ENCODE measurements around the gene TACC3. TPM values are rescaled to one million over a fixed set of nuclear protein-coding genes. Genes with fewer than 3 reads are reported as not detected.
A peak's percentile ranks its signal among the peaks of the same experiment; 100 is the strongest.

The TACC3 gene
- total and polyA plus RNA-seq, 3 experiments from 2014 or later, result 45.5 to 129 (median 124) TPM

- no peak overlapping the region for H3K4me3 ChIP-seq (ENCODE audit: low read length)
- H3K27me3 ChIP-seq (ENCODE audit: insufficient read depth, low read length, poor library complexity, severe bottlenecking), result no peaks in the 10 kb centered on the region
- no peaks in the 10 kb centered on the region for H3K9me3 ChIP-seq (ENCODE audit: low read length)
- Mint-ChIP-seq H3K36me3 (no peaks in the 10 kb centered on the region), H3K27me3 (peaks cover 0 to 14% of the 10 kb centered on the region in 2 donors), H3K4me3 (peak overlapping the region in 1 of 7 donors; percentile 44), H3K9me3 (no peaks in the 10 kb centered on the region), H3K4me1 (peaks cover 0 to 10% (median 2%) of the 10 kb centered on the region in 3 donors), H3K27ac (no peak overlapping the region)
- ChIA-PET CTCF (no interaction called here), POLR2A (no interaction called here)
- H3K27ac ChIP-seq (ENCODE audit: low read depth, low read length), result no peak overlapping the region
- DNase-seq, result no peak
- no peaks in the 10 kb centered on the region for H3K4me1 ChIP-seq (ENCODE audit: insufficient read depth, low read length)
- no peaks in the 10 kb centered on the region for H3K36me3 ChIP-seq (ENCODE audit: insufficient read depth, low read length)
These were observed 50.4 kb downstream of the TACC3 start for GRCh38 chr4:1771555-1772305.

- H3K36me3 ChIP-seq (ENCODE audit: insufficient read depth, low read length), result no peaks in the 10 kb centered on the region
- H3K9me3 Mint-ChIP-seq, result no peaks in the 10 kb centered on the region
- DNase-seq, result no peak
- H3K4me1 ChIP-seq (ENCODE audit: insufficient read depth, low read length), result no peaks in the 10 kb centered on the region
- H3K4me3 ChIP-seq (ENCODE audit: low read length), result no peak overlapping the region
- CTCF ChIA-PET, result no interaction called here
- no peak overlapping the region for H3K27ac Mint-ChIP-seq
- H3K4me1 Mint-ChIP-seq, result peaks cover 0 to 8% (median 2%) of the 10 kb centered on the region in 3 donors
- no peaks in the 10 kb centered on the region for H3K9me3 ChIP-seq (ENCODE audit: low read length)
- H3K27me3 Mint-ChIP-seq, result peaks cover 0 to 12% of the 10 kb centered on the region in 2 donors
- H3K27me3 ChIP-seq (ENCODE audit: insufficient read depth, low read length, poor library complexity, severe bottlenecking), result no peaks in the 10 kb centered on the region
- no peaks in the 10 kb centered on the region for H3K36me3 Mint-ChIP-seq
- POLR2A ChIA-PET, result no interaction called here
- no peak overlapping the region for H3K4me3 Mint-ChIP-seq
- H3K27ac ChIP-seq (ENCODE audit: low read depth, low read length), result no peak overlapping the region
These were observed 51.7 kb downstream of the TACC3 start for GRCh38 chr4:1772853-1773538.

- H3K27me3 Mint-ChIP-seq, result peaks cover under 1 to 5% of the 10 kb centered on the region in 2 donors
- no peak overlapping the region for H3K27ac ChIP-seq (ENCODE audit: low read depth, low read length)
- H3K4me3 Mint-ChIP-seq, result no peak overlapping the region
- ChIA-PET CTCF (no interaction called here), POLR2A (no interaction called here)
- no peak overlapping the region for H3K27ac Mint-ChIP-seq
- H3K4me1 ChIP-seq (ENCODE audit: insufficient read depth, low read length), result no peaks in the 10 kb centered on the region
- peaks cover 0 to 3% (median 0%) of the 10 kb centered on the region in 3 donors for H3K4me1 Mint-ChIP-seq
- no peaks in the 10 kb centered on the region for H3K9me3 ChIP-seq (ENCODE audit: low read length)
- no peaks in the 10 kb centered on the region for H3K36me3 Mint-ChIP-seq
- H3K27me3 ChIP-seq (ENCODE audit: insufficient read depth, low read length, poor library complexity, severe bottlenecking), result no peaks in the 10 kb centered on the region
- no peak overlapping the region for H3K4me3 ChIP-seq (ENCODE audit: low read length)
- no peak for DNase-seq
- no peaks in the 10 kb centered on the region for H3K36me3 ChIP-seq (ENCODE audit: insufficient read depth, low read length)
- no peaks in the 10 kb centered on the region for H3K9me3 Mint-ChIP-seq
These were observed 52.4 kb downstream of the TACC3 start for GRCh38 chr4:1773754-1774153.

GRCh38 chr4:1775731-1776500 is 54.6 kb downstream of the TACC3 start:
- H3K4me3 Mint-ChIP-seq, result no peak overlapping the region
- DNase-seq, result no peak
- CTCF ChIA-PET, result no interaction called here
- POLR2A ChIA-PET, result no interaction called here
- no peak overlapping the region for H3K27ac Mint-ChIP-seq
- H3K36me3 Mint-ChIP-seq, result no peaks in the 10 kb centered on the region
- no peaks in the 10 kb centered on the region for H3K9me3 Mint-ChIP-seq
- Histone ChIP-seq H3K4me1 (ENCODE audit: insufficient read depth, low read length) (no peaks in the 10 kb centered on the region), H3K36me3 (ENCODE audit: insufficient read depth, low read length) (no peaks in the 10 kb centered on the region), H3K27me3 (ENCODE audit: insufficient read depth, low read length, poor library complexity, severe bottlenecking) (no peaks in the 10 kb centered on the region), H3K9me3 (ENCODE audit: low read length) (no peaks in the 10 kb centered on the region), H3K4me3 (ENCODE audit: low read length) (no peak overlapping the region), H3K27ac (ENCODE audit: low read depth, low read length) (no peak overlapping the region)
- peaks cover 0 to 3% (median 0%) of the 10 kb centered on the region in 3 donors for H3K4me1 Mint-ChIP-seq
- peaks cover 4% of the 10 kb centered on the region in 2 donors for H3K27me3 Mint-ChIP-seq

- DNase-seq, result no peak
These were observed 55.3 kb downstream of the TACC3 start for GRCh38 chr4:1776521-1777161.

GRCh38 chr4:1777822-1778641 is 56.7 kb downstream of the TACC3 start:
- no peak overlapping the region for H3K27ac Mint-ChIP-seq
- no peak for DNase-seq
- no peak overlapping the region for H3K4me3 Mint-ChIP-seq
- no peak overlapping the region for H3K27ac ChIP-seq (ENCODE audit: low read depth, low read length)
- H3K9me3 ChIP-seq (ENCODE audit: low read length), result no peaks in the 10 kb centered on the region
- ChIA-PET CTCF (no interaction called here), POLR2A (no interaction called here)
- H3K9me3 Mint-ChIP-seq, result no peaks in the 10 kb centered on the region
- H3K27me3 ChIP-seq (ENCODE audit: insufficient read depth, low read length, poor library complexity, severe bottlenecking), result no peaks in the 10 kb centered on the region
- H3K27me3 Mint-ChIP-seq, result peaks cover 0 to 4% of the 10 kb centered on the region in 2 donors
- no peak overlapping the region for H3K4me3 ChIP-seq (ENCODE audit: low read length)
- no peaks in the 10 kb centered on the region for H3K4me1 Mint-ChIP-seq
- no peaks in the 10 kb centered on the region for H3K4me1 ChIP-seq (ENCODE audit: insufficient read depth, low read length)
- H3K36me3 Mint-ChIP-seq, result no peaks in the 10 kb centered on the region
- H3K36me3 ChIP-seq (ENCODE audit: insufficient read depth, low read length), result no peaks in the 10 kb centered on the region

More at GRCh38 chr4:1776521-1777161, 55.3 kb downstream of the TACC3 start:
- H3K9me3 ChIP-seq (ENCODE audit: low read length), result no peaks in the 10 kb centered on the region
- no peaks in the 10 kb centered on the region for H3K36me3 ChIP-seq (ENCODE audit: insufficient read depth, low read length)
- ChIA-PET POLR2A (no interaction called here), CTCF (no interaction called here)
- Mint-ChIP-seq H3K9me3 (no peaks in the 10 kb centered on the region), H3K27ac (no peak overlapping the region), H3K27me3 (peaks cover 4% of the 10 kb centered on the region in 2 donors), H3K4me3 (no peak overlapping the region), H3K4me1 (peaks cover 0 to 3% (median 0%) of the 10 kb centered on the region in 3 donors), H3K36me3 (no peaks in the 10 kb centered on the region)
- no peak overlapping the region for H3K27ac ChIP-seq (ENCODE audit: low read depth, low read length)
- H3K27me3 ChIP-seq (ENCODE audit: insufficient read depth, low read length, poor library complexity, severe bottlenecking), result no peaks in the 10 kb centered on the region
- no peaks in the 10 kb centered on the region for H3K4me1 ChIP-seq (ENCODE audit: insufficient read depth, low read length)
- H3K4me3 ChIP-seq (ENCODE audit: low read length), result no peak overlapping the region

GRCh38 chr4:1778642-1779392 is 57.5 kb downstream of the TACC3 start:
- Histone ChIP-seq H3K9me3 (ENCODE audit: low read length) (no peaks in the 10 kb centered on the region), H3K27me3 (ENCODE audit: insufficient read depth, low read length, poor library complexity, severe bottlenecking) (no peaks in the 10 kb centered on the region), H3K36me3 (ENCODE audit: insufficient read depth, low read length) (no peaks in the 10 kb centered on the region), H3K4me3 (ENCODE audit: low read length) (no peak overlapping the region), H3K4me1 (ENCODE audit: insufficient read depth, low read length) (no peaks in the 10 kb centered on the region), H3K27ac (ENCODE audit: low read depth, low read length) (no peak overlapping the region)
- ChIA-PET CTCF (no interaction called here), POLR2A (no interaction called here)
- Mint-ChIP-seq H3K27ac (no peak overlapping the region), H3K4me3 (no peak overlapping the region), H3K4me1 (no peaks in the 10 kb centered on the region), H3K9me3 (no peaks in the 10 kb centered on the region), H3K27me3 (peaks cover 0 to 4% of the 10 kb centered on the region in 2 donors), H3K36me3 (no peaks in the 10 kb centered on the region)
- no peak for DNase-seq

Measured in CD8-positive, alpha-beta memory T cell (primary cell).